GM12892 (cell line): Measurements from ENCODE around the gene LRIT3.

Experiments
- POLR2A ChIP-seq: IDR thresholded peaks from 2 replicates; pipeline ENCODE4 v1.6.1; 2011; ENCODE audit warnings: low read depth, low read length, control low read depth
- POLR2AphosphoS5 ChIP-seq: IDR thresholded peaks from 2 replicates; pipeline ENCODE4 v1.6.1; 2011; ENCODE audit warnings: low read depth, low read length, control low read depth
- TAF1 ChIP-seq: IDR thresholded peaks from 2 replicates; pipeline ENCODE4 v1.6.1; 2011; ENCODE audit warnings: low read depth, mild to moderate bottlenecking, control low read depth, low read length, borderline replicate concordance

- TF ChIP-seq POLR2A: no peak
- TF ChIP-seq POLR2AphosphoS5: no peak
- TF ChIP-seq TAF1: no peak
Measured at GRCh38 chr4:109861271-109861670, 13.4 kb downstream of the LRIT3 start.
